Measurements from ENCODE around the gene MICAL2.

Gene MICAL2

GRCh38 chr11:12088047-12088481, 22.3 kb upstream of the MICAL2 start:
- TF ChIP-seq, protein P1, sequence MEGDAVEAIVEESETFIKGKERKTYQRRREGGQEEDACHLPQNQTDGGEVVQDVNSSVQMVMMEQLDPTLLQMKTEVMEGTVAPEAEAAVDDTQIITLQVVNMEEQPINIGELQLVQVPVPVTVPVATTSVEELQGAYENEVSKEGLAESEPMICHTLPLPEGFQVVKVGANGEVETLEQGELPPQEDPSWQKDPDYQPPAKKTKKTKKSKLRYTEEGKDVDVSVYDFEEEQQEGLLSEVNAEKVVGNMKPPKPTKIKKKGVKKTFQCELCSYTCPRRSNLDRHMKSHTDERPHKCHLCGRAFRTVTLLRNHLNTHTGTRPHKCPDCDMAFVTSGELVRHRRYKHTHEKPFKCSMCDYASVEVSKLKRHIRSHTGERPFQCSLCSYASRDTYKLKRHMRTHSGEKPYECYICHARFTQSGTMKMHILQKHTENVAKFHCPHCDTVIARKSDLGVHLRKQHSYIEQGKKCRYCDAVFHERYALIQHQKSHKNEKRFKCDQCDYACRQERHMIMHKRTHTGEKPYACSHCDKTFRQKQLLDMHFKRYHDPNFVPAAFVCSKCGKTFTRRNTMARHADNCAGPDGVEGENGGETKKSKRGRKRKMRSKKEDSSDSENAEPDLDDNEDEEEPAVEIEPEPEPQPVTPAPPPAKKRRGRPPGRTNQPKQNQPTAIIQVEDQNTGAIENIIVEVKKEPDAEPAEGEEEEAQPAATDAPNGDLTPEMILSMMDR (IDR thresholded peaks at IDR 0.05; ENCODE audit: borderline replicate concordance, insufficient read depth, low read depth, low read length), result no peak
- no peak overlapping the region for H3K4me3 ChIP-seq (ENCODE audit: low read depth, low read length)

GRCh38 chr11:12088531-12088930, 21.9 kb upstream of the MICAL2 start:
- TF ChIP-seq, protein P1 (IDR thresholded peaks at IDR 0.05; ENCODE audit: borderline replicate concordance, insufficient read depth, low read depth, low read length), result no peak
- H3K4me3 ChIP-seq (ENCODE audit: low read depth, low read length), result no peak overlapping the region

DNA sequence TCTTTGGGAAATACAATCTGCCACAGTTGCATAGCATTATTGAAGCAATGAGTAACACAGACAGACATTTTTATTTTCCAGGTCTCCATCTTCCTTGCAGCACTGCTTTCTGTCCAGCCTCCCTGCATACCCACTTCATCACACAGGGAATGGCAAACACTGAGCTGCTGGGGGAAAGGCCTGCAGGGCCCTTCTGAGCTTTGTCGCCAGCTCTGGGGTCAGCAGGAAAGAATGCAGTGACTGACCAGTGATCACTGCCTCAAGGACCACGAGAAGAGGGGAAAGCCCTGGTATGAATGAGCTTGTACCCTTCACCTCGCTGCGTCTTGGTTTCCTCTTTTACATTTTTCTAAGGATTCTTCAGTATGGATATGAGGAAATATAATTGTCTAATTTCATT, 21.3 kb upstream of the MICAL2 start:
- H3K4me3 ChIP-seq (ENCODE audit: low read depth, low read length), result no peak overlapping the region
- TF ChIP-seq, protein P1 (IDR thresholded peaks at IDR 0.05; ENCODE audit: borderline replicate concordance, insufficient read depth, low read depth, low read length), result no peak

- TF ChIP-seq, protein P1 (IDR thresholded peaks at IDR 0.05; ENCODE audit: borderline replicate concordance, insufficient read depth, low read depth, low read length), result no peak
- no peak overlapping the region for H3K4me3 ChIP-seq (ENCODE audit: low read depth, low read length)
These were observed 20.9 kb upstream of the MICAL2 start for GRCh38 chr11:12089473-12089872.

GRCh38 chr11:12090061-12090591, 20.3 kb upstream of the MICAL2 start:
- TF ChIP-seq, protein P1 (IDR thresholded peaks at IDR 0.05; ENCODE audit: borderline replicate concordance, insufficient read depth, low read depth, low read length), result no peak

DNA sequence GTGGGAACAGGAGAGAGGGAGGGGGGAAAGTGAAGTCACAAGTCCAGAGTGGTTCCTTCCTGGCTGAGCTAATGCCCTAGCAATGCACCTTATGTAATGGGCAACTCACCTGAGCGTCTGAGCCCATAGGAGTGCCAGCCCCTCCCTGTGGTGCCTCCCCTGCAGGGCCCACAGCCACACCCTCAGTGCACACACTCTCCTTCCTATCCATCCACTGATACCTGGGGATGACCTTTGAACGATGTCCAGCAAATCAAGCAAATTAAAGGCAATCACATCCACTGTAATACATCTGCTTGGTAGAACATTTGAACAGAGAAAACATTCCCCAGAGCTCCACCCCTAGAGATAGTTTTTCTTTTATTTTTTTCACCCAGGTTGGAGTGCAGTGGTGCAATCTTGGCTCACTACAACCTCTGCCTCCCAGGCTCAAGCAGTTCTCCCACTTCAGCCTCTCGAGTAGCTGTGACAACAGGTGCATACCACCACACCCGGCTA, 19.6 kb upstream of the MICAL2 start:
- TF ChIP-seq, protein P1 (IDR thresholded peaks at IDR 0.05; ENCODE audit: borderline replicate concordance, insufficient read depth, low read depth, low read length), result no peak
- H3K4me3 ChIP-seq (ENCODE audit: low read depth, low read length), result no peak overlapping the region

More at GRCh38 chr11:12090061-12090591, 20.3 kb upstream of the MICAL2 start:
- no peak overlapping the region for H3K4me3 ChIP-seq (ENCODE audit: low read depth, low read length)

DNA sequence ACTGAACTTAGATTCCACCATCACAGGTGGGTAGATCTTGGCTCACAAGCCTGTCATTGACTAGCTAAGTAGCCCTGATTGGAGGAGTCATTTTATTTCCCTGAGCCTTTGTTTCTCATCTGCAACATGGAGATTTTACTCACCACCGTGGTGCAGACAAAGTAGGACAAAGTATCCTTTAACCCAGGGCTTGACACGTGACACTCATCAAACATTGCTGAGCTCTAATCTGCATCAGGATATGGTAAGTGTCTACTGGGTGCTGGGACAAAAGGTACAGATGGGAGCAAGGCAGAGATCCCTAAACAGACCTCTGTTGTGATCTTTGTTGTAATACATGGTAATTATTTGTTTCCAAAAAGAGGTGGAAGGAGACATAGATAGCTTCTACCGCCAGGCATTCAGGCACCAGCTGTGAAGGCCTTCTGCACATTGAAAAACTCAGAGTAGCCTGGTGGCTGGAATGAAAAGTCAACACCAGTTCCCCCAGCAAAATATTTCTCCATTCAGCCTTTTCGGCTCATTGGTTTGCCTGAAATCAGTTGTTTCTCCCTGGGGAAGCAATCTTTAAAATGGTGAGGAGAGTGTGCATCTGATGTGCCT, 18.3 kb upstream of the MICAL2 start:
- TF ChIP-seq, protein P1 (IDR thresholded peaks at IDR 0.05; ENCODE audit: borderline replicate concordance, insufficient read depth, low read depth, low read length), result no peak
- H3K4me3 ChIP-seq (ENCODE audit: low read depth, low read length), result no peak overlapping the region

Data from GM12875 (cell line).